SK-N-SH (cell line): ENCODE results near the gene AIRE.

Experiments used
- EP300 ChIP-seq, 2 experiments: IDR thresholded peaks; 2 replicates each; pipeline versions ENCODE4 v1.4.0 to v1.6.1; 2012; ENCODE audit warnings: borderline replicate concordance in 1 of 2, low read depth in 1 of 2, low read length in 1 of 2
- FOXM1 ChIP-seq: IDR thresholded peaks from 2 replicates; pipeline ENCODE4 v1.4.0; 2012; ENCODE audit warnings: low read depth, mild to moderate bottlenecking
- YY1 ChIP-seq: IDR thresholded peaks from 2 replicates; pipeline ENCODE4 v1.4.0; 2012; ENCODE audit warnings: low read depth, mild to moderate bottlenecking
- TF ChIP-seq, protein P1 (sequence below): fragments of 200-600 bp; sonication (generic); IDR thresholded peaks from 2 replicates; pipeline ENCODE4 v1.6.1; 2017; ENCODE audit warnings: antibody characterized with exemption, mild to moderate bottlenecking, moderate library complexity

DNA sequence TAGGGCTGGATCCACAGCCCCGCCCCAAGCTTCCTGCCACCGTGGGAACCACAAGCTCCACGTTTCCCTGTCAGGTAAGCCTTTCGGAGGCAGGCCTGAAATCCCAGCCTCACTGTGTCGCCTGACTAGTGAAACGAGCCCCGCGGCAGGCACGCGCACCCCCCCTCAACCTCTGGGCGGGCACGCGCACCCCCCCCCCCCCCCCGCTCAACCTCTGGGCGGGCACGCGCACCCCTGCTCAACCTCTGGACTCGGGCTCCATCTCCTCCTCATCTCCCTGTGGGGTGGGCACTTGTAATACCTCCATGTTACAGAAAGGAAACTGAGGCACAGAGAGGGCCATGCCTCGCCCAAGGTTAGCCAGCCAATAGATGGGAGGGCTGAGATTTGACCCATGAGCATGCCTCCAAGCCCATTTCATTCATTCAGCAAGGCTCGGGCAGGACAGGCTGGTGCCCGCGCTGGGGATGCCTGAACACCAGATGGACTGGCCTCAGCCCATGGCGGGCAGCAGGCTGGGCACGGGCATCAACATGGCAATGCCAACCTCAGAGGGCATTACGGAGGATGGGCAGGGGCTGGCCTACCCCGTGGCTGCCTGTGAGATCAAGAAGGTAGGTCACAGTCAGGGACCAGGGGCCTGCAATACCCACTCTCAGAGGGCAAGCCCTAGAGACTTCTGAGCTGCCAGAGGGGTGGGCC lies 48.8 kb downstream of the AIRE start:
- TF ChIP-seq YY1 (no peak), FOXM1 (no peak), EP300 (IDR thresholded peaks at IDR 0.05; ENCODE audit: borderline replicate concordance in 1 of 2, low read depth in 1 of 2, low read length in 1 of 2) (no peak)
- TF ChIP-seq, protein P1, sequence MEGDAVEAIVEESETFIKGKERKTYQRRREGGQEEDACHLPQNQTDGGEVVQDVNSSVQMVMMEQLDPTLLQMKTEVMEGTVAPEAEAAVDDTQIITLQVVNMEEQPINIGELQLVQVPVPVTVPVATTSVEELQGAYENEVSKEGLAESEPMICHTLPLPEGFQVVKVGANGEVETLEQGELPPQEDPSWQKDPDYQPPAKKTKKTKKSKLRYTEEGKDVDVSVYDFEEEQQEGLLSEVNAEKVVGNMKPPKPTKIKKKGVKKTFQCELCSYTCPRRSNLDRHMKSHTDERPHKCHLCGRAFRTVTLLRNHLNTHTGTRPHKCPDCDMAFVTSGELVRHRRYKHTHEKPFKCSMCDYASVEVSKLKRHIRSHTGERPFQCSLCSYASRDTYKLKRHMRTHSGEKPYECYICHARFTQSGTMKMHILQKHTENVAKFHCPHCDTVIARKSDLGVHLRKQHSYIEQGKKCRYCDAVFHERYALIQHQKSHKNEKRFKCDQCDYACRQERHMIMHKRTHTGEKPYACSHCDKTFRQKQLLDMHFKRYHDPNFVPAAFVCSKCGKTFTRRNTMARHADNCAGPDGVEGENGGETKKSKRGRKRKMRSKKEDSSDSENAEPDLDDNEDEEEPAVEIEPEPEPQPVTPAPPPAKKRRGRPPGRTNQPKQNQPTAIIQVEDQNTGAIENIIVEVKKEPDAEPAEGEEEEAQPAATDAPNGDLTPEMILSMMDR, result no peak
